ENCODE data around the gene INSIG1.

DNA sequence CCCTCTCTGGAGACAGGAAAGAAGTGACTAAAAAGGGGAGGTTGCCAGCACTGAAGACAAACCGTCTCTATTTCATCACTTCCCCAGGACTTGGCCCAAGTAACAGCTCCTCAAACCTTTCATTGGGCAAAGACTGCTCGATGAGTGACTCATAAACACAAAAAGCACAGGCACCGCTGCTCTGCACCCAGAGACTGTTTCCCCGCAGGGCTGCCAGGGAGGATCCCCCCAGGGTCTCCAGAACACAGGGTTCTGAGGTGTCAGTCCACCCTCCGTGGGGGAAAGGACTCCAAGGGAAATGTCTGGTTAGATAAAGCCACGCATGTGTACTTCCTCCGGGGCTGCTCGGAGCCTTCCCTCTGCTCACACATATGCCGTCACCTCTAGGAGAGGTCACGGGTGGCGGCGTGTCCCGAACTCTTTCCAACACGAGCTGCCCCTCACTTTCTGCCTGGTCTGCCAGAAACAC, 59.9 kb downstream of the INSIG1 start:
- no peak for TF ChIP-seq EZH2 (IDR thresholded peaks at IDR 0.05; ENCODE audit: borderline replicate concordance, low read depth, low read length, severe bottlenecking)
- TF ChIP-seq, protein P1, sequence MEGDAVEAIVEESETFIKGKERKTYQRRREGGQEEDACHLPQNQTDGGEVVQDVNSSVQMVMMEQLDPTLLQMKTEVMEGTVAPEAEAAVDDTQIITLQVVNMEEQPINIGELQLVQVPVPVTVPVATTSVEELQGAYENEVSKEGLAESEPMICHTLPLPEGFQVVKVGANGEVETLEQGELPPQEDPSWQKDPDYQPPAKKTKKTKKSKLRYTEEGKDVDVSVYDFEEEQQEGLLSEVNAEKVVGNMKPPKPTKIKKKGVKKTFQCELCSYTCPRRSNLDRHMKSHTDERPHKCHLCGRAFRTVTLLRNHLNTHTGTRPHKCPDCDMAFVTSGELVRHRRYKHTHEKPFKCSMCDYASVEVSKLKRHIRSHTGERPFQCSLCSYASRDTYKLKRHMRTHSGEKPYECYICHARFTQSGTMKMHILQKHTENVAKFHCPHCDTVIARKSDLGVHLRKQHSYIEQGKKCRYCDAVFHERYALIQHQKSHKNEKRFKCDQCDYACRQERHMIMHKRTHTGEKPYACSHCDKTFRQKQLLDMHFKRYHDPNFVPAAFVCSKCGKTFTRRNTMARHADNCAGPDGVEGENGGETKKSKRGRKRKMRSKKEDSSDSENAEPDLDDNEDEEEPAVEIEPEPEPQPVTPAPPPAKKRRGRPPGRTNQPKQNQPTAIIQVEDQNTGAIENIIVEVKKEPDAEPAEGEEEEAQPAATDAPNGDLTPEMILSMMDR (IDR thresholded peaks at IDR 0.05; ENCODE audit: extremely low read depth in 1 of 2, insufficient read depth in 1 of 2, low read depth in 1 of 2, low read length in 2 of 2) = no peak
